GM21367 (cell line): ENCODE measurements around the gene WBP1L.
"Not testable (repeated sequence)": the region's sequence is repeated elsewhere in the genome, so short reads cannot be mapped to it uniquely, and the experiment has no call there.

ENCODE experiments used
- ATAC-seq: cut with Tn5 transposase; IDR thresholded peaks from one replicate; pipeline ENCODE4 v1.9.1; 2021; ENCODE audit not compliant: unreplicated experiment

WBP1L gene

DNA sequence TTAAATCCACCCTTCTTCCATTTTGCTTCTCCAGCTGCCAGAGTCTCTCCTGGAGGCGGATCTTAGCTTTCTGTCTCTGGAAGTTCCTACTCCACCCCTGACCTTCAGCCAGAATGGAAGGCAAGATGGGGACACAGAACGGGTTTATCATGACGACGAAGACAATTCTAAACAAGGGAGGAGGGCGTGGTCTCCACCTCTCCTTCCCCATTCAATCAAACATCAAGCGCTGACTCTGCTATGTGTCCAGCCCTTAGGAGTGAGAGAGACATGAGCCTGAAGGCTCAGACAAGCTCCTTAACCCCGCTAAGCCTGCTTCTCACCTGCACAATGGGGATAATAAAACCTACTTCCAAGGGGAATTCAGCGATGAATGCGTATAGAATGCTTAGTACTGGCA, 90.4 kb downstream of the WBP1L start:
- ATAC-seq = no peak

DNA sequence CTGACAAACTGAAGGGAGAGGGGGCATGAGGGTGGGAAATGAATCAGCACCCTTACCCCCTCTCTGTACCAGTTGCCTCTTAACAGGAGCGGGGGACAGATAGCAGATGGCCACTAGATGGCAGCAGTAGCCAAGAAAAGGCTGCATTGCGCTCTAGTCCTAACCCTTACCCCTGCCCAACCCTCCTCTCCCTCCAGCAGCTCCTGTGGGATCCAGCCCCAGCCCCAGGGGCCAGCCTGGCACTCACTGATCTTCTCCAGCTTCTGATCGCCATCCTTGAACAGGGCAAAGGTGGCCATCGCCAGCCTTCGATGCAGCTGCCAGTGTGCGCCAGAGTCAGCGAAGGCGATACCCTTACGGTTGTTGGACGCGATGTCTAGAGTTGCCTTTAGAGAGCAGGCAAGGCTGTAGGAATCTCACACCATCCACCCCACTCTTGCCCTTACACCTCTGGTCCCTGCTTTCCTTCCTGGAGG, 91.3 kb downstream of the WBP1L start:
- ATAC-seq = no peak

DNA sequence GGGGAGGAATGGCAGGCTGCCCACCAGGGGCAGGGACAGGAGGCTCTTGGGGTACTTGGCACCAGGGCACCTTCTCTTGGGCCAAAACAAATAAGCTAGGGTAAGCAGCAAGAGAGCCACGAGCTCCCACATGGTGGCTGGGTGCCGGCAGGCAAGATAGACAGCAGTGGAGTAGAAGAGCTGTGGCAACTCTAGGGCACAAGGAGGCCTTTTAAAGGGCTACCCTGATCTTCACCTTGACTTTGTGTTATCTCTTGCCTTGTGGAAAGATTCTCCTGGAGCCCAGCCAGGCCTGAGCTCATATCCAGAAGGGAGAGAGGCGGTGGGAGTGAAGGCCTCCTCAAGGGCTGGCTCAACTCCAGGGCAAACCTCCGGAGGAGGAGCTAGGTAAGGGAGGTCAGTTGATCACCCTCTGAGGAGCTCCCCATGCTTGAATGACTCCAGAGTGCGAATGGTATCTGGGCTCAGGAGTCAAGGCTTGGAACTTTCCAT, 93.5 kb downstream of the WBP1L start, which contains the start of gene CYP17A1:
Gene CYP17A1 (minus strand): TSS at position 184 of the 492 bp plus-strand sequence. CDS start 52 bp downstream, at position 132.
- ATAC-seq = no peak

DNA sequence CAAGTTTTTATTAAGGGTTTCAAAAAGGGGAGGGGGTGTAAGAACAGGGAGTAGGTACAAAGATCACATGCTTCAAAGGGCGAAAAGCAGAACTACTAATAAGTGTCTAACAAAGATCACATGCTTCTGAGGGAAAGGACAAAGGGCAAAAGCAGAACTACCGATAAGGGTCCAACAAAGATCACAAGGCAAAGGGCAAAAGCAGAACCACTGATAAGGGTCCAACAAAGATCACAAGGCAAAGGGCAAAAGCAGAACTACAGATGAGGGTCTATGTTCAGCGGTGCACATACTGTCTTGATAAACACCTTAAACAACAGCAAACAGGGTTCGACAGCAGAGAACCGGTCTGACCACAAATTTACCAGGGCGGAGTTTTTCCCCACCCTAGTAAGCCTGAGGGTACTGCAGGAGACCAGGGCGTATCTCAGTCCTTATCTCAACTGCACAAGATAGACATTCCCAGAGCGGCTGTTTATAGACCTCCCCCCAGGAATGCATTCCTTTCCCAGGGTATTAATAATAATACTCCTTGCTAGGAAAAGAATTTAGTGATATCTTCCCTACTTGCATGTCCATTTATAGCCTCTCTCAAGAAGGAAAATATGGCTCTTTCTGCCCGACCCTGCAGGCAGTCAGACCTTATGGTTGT, 94.7 kb downstream of the WBP1L start:
- ATAC-seq = not testable (repeated sequence)

DNA sequence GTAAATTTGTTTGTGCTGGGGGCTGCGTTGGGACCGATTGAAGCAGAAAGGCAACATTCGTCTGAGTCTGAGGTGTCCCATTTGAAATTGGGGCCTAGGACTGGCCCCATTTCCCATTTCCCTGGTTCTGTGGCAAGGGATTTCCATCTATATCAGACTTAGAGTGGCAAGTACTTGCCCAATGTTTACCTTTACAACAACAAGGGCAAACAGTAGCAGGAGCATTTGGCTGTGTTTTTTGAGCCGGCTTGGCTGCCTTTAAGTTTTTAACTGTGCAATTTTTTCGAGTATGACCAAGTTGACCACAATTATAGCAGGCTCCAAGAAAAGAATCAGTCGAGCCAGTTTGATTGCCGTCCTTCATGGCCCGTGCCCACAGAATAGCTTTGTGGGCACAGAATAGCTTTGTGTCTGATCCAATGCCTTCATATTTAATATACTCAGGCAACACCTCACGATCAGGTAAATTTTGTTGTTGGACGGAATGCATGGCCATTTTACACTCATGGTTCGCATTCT, 98.1 kb downstream of the WBP1L start:
- no peak for ATAC-seq

DNA sequence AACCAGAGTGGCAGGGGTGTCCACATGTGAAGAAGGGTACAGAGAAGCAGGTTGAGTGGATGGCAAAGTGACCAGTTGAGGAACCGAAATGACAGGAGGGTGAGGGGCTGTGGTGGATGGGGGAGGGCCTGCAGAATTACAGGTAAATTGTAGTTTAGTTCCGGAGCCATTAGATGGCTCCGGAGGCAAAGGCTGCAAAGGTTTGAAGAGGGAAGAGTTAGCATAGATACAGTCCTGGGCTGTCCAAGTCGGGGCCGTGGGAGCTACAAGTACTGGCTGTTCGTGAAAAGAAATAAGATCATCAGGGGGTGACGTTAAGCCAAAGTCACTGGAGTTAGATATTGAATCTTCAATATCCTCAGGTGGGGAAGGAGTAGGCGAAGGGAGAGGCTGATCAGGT, 99.4 kb downstream of the WBP1L start:
- ATAC-seq = not testable (repeated sequence)

DNA sequence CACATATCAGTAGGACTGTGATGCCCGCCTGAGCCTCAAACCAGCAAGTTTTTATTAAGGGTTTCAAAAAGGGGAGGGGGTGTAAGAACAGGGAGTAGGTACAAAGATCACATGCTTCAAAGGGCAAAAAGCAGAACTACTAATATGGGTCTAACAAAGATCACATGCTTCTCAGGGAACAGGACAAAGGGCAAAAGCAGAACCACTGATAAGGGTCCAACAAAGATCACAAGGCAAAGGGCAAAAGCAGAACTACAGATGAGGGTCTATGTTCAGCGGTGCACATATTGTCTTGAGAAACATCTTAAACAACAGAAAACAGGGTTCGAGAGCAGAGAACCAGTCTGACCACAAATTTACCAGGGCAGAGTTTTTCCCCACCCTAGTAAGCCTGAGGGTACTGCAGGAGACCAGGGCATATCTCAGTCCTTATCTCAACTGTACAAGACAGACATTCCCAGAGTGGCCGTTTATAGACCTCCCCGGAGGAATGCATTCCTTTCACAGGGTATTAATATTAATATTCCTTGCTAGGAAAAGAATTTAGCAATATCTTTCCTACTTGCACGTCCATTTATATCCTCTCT, 100.5 kb downstream of the WBP1L start:
- ATAC-seq = not testable (repeated sequence)

DNA sequence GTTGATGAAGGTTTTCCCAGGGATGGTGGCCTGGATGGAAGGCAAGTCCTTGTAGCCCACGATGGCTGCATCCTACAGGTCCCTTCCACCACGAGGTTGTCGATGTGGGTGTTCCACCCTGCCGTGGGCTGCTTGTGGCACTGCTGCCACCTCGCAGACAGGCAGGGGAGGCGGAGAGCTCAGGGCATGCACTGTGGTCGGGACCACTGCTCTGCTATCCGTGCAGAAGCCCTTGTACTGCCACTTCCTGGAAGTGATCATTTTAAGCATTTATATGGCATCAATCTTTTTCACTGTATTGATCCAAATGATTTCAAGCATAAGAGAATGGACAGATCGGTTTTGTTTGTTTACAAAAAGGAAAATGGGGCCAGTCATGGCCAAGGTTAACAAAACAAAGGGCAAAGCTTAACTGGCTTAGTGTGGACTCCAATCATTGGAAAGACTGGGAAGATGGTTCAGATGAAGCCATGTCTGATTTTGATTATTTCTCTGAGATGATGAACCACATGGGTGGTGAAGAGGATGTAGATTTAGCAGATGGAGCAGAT, 101.7 kb downstream of the WBP1L start:
- no peak for ATAC-seq

DNA sequence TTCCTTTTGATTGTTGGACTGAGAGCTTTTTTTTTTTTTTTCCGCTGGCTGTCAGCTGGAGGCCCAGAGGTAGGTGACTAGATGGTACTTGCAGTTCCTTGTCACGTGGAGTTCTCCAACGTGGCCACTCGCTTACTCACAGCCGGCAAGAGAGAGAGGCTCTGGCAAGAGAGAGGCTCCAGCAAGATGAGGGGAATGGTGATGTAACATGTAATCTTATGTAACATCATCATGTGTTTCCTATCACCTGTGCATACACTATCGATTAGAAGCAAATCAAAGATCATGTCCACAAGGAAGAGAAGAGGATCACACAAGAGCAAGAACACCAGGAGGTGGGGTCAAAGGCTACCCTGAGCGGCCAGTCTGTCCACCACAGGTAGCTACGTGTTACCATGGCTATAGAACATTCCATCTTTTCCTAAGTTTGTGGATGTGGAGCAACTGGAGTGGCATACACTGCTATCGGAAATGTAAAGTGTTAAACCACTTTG, 106.3 kb downstream of the WBP1L start:
- ATAC-seq = no peak

DNA sequence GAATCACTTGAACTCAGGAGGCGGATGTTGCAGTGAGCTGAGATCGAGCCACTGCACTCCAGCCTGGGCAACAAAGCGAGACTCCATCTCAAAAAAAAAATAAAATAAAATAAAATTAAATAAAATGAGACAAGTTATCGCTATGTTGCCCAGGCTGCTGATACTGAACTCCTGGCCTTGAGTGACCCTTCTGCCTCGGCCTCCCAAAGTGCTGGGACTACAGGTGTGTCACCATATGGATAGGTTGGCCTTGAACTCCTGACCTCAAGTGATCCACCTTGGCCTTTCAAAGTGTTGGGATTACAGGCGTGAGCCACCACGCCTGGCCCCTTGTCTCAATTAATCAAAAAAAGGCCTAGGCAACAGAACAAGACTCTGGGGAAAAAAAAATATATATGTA, 109.5 kb downstream of the WBP1L start:
- ATAC-seq = not testable (repeated sequence)

DNA sequence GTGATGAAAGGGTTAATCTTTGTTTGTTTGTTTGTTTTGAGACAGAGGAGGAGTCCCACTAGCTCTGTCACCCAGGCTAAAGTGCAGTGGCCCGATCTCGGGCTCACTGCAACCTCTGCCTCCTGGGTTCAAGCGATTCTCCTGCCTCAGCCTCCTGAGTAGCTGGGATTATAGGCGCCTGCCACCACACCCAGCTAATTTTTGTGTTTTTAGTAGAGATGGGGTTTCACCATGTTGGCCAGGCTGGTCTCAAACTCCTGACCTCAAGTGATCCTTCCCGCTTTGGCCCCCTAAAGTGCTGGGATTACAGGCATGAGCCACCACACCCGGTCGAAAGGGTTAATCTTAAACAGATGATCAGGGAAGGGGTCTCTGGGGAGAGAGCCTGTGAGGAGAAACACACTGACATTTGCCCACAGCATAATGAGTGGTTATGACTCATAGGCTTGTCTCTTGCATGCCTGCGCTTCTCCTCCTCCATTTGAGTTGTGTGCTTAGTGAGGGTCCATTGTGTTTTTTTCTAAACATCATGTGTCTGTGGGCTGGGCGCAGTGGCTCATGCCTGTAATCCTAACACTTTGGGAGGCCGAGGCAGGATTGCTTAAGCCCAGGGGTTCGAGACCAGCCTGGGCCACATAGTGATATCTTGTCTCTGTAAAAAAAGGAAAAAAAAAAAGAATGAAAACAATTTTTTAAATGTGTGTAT, 112.1 kb downstream of the WBP1L start:
- ATAC-seq = not testable (repeated sequence)

DNA sequence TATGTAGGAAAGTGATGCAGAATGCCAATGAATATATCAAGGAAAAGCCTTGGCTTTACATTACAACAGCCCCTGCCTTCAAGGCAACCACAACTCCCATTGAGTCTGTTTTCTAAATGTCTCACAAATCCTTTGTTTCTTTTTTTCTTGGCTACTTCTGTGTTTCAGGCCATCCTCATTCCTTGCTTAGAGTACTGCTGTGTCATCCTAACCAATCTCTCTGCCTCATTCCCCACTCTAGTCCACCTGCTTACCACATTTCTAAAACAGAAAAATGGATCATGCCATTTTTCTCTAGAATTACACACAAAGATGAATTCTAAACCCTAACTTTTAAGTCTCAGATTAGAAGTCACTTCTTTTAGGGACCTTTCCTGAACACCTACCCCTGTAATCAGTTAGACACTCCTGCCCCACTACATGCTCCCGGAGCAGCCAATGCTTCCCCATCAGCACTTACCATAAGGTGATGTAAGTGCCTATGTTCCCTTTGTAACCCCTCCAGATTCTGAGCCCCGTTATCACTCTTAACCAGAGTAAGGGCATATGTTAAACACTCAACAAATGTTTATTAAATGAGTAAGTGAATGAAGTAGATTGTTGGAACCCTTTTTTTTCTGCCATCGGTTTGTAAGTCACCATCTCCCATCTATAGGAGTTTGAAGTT, 113.1 kb downstream of the WBP1L start:
- ATAC-seq = no peak

DNA sequence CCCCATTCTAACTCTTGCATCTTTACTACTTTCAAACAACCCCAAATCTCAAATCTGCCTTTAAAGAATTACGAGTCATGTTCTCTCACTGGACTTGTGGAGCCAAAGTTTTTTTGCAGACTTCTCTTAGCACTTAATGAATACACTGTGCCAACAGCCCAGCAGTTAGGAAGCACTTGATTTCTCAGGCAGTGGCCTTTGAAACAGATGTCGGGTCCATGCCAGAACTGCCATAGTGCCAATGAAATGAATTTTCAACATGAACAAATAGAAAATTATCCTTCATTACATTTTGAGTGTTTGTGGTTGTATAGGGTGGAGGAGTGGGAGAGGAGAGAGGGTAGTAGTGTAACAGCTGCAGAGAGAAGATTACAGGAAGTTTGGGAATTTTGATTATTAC, 116.2 kb downstream of the WBP1L start:
- ATAC-seq = no peak

DNA sequence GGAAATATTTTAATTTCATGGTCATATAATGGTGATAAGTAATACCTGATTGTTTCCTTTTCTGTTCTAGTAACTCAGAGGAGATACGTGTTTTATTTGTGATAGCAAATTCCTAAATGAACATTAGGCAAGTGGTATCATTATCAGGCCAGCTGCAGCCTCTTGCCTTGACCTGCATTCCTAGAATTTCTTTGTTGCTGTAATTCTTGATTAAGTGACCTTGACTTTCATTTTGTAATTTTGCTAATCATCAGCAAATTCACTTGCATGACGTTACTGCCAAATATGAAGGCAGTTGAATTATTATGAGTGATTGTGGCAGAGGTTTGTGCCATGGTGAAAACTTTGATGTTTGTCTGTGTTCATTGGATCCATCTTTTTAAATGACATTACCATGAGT, 119.9 kb downstream of the WBP1L start:
- no peak for ATAC-seq

DNA sequence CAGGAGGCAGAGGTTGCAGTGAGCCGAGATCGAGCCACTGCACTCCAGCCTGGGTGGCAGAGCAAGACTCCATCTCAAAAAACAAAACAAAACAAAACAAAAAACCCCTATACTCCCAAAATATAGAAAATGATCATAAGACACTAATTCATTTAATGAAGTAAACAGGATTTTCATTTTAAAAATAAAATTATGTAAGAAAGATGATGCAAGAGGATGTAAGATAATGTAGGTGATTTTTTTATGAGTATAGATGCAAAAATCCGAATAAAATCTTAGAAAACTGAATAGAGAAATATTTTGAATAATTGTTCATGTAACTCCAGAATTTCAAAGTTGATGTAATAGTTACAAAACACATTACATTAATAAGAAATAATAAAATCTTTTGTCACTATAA, 121.9 kb downstream of the WBP1L start:
- no peak for ATAC-seq
